GM21381 (cell line): ENCODE data around the gene MGMT.

Experiments
- ATAC-seq: cut with Tn5 transposase; IDR thresholded peaks from one replicate; pipeline ENCODE4 v1.9.1; 2021; ENCODE audit warnings: mild to moderate bottlenecking, moderate library complexity; ENCODE audit not compliant: unreplicated experiment

The MGMT gene

DNA sequence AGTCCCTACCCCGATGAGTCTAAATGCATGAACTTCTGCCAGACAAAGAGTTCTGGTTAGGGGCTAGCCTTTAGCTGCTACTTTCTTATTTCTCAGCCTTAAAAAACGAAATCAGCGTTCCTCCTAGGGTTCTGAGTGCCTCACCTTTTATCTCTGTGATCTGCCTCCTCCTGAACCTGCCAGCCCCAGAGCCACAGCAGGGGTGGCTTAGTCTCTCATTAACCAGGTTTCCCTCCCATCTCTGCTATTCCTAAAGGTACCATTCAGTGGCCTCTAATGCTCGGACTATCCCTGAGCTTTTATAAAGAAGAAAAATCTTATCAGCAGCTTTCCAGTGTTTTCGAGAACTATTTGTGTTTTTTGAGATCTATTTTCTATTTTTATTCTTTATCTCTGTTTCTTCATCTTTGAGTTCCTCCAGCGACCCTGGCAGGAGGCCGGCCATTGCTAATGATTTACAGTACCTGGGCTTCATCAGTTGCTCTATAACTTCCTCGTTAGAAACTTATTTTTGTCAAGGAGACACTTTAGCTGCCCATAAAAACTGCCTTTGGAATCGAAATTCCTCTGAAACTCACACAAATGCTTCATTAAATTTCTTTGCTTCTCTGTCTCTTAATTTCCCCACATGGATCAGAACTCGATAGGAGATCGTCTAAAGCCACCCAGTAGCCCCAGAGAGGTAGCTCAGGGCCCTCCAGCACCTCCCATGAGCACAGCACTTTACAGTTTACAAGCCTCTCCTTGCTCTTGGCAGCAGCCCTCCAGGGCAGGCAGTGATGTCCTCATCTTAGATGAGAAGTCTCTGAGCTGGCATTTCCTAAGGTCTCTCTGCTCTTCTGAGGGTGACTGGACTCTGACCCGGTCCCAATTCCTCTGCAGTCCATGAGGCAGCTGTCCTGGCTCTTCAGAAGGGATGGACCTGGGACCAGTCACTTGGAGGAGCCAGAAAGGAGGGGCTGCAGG lies 347.9 kb downstream of the MGMT start:
- no peak for ATAC-seq

DNA sequence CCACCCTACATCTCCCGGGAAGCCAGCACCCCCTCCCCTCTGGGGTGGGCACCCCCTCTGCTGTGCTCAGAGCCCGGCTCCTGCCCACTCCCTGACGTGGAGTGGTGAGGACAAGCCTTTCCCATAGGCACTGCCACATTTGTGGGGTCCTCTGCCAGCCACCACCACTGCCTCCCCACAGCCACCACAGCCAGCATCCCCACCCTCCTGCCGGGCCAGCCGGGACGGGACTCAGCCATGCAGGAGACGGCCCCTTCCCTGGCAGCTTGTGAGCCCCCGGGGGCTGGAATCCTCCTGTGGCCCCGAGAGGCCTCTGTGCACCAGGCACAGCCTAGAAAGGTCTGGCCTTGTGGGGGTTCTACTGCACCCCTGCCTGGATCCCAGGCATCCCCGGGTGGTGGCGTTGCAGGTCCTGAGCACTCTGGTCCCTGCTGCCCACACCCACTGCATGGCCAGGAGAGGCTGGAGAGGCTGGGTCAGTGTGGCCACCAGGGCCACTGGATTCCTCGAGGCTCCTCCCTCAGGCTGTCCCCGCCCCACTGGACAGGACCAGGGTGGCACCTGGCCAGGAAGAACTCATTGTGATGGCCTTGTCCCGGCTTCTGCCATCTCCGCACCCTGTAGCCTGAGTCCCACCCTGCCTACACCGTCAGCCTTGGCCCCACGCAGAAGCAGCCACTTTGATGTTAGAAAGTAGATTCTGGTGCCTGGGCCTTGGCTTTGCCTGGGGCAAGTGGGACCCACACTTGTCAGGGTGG lies 349.0 kb downstream of the MGMT start:
- no peak for ATAC-seq

DNA sequence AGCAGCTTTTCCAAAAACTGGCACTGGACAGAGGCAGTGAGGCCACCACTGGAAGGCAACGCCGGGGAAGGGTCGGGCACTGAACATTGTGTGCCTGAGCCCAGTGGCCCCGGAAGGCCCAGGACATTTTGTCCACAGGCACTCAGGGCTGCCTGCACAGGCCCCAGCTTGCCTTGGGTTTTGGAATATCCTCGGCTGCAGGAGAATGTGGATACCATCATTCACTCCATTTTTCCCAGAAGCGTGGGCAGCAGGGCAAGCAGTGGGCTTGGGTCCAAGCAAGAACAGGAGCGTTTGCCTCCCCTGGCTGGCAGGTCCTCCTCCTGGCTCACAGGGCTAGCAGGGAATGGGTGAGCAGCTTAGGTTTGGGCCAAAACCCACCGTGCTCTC lies 349.6 kb downstream of the MGMT start:
- ATAC-seq, result no peak
